ENCODE data around the gene RDH8.

RDH8 gene

GRCh38 chr19:9981406-9982260, 31.6 kb upstream of the RDH8 start:
- Histone ChIP-seq H3K4me3 (ENCODE audit: low read depth in 1 of 2, low read length in 2 of 2) (no peak overlapping the region), H3K27me3 (ENCODE audit: control insufficient read depth in 1 of 2, insufficient read depth in 2 of 2, low read length in 2 of 2) (no peaks in the 10 kb centered on the region), H3K36me3 (ENCODE audit: control insufficient read depth in 1 of 2, insufficient read depth in 2 of 2, low read length in 2 of 2) (peaks cover 4 to 6% of the 10 kb centered on the region in 2 donors), H3K9me3 (ENCODE audit: control insufficient read depth in 1 of 2, low read length in 2 of 2) (no peaks in the 10 kb centered on the region), H3K9ac (ENCODE audit: low read depth in 1 of 2, low read length in 2 of 2) (no peak overlapping the region), H3K4me1 (ENCODE audit: control insufficient read depth in 1 of 2, insufficient read depth in 2 of 2, low read length in 2 of 2) (no peaks in the 10 kb centered on the region), H3K27ac (ENCODE audit: low read depth, low read length) (no peak overlapping the region)

GRCh38 chr19:9986787-9987281, 26.4 kb upstream of the RDH8 start:
- no peaks in the 10 kb centered on the region for H3K36me3 ChIP-seq (ENCODE audit: control insufficient read depth in 1 of 2, insufficient read depth in 2 of 2, low read length in 2 of 2)
- H3K27ac ChIP-seq (ENCODE audit: low read depth, low read length) = no peak overlapping the region
- H3K4me1 ChIP-seq (ENCODE audit: control insufficient read depth in 1 of 2, insufficient read depth in 2 of 2, low read length in 2 of 2) = no peaks in the 10 kb centered on the region
- H3K27me3 ChIP-seq (ENCODE audit: control insufficient read depth in 1 of 2, insufficient read depth in 2 of 2, low read length in 2 of 2) = peaks cover 0 to 2% of the 10 kb centered on the region in 2 donors
- H3K9me3 ChIP-seq (ENCODE audit: control insufficient read depth in 1 of 2, low read length in 2 of 2) = no peaks in the 10 kb centered on the region
- H3K9ac ChIP-seq (ENCODE audit: low read depth in 1 of 2, low read length in 2 of 2) = no peak overlapping the region
- no peak overlapping the region for H3K4me3 ChIP-seq (ENCODE audit: low read depth in 1 of 2, low read length in 2 of 2)

GRCh38 chr19:9989504-9989903, 23.8 kb upstream of the RDH8 start:
- no peak overlapping the region for H3K9ac ChIP-seq (ENCODE audit: low read depth in 1 of 2, low read length in 2 of 2)
- H3K4me1 ChIP-seq (ENCODE audit: control insufficient read depth in 1 of 2, insufficient read depth in 2 of 2, low read length in 2 of 2) = no peaks in the 10 kb centered on the region
- H3K27me3 ChIP-seq (ENCODE audit: control insufficient read depth in 1 of 2, insufficient read depth in 2 of 2, low read length in 2 of 2) = peaks cover 0 to 2% of the 10 kb centered on the region in 2 donors
- no peaks in the 10 kb centered on the region for H3K9me3 ChIP-seq (ENCODE audit: control insufficient read depth in 1 of 2, low read length in 2 of 2)
- no peaks in the 10 kb centered on the region for H3K36me3 ChIP-seq (ENCODE audit: control insufficient read depth in 1 of 2, insufficient read depth in 2 of 2, low read length in 2 of 2)
- H3K27ac ChIP-seq (ENCODE audit: low read depth, low read length) = no peak overlapping the region
- no peak overlapping the region for H3K4me3 ChIP-seq (ENCODE audit: low read depth in 1 of 2, low read length in 2 of 2)

- no peaks in the 10 kb centered on the region for H3K4me1 ChIP-seq (ENCODE audit: control insufficient read depth in 1 of 2, insufficient read depth in 2 of 2, low read length in 2 of 2)
- H3K36me3 ChIP-seq (ENCODE audit: control insufficient read depth in 1 of 2, insufficient read depth in 2 of 2, low read length in 2 of 2) = no peaks in the 10 kb centered on the region
- H3K9ac ChIP-seq (ENCODE audit: low read depth in 1 of 2, low read length in 2 of 2) = no peak overlapping the region
- no peaks in the 10 kb centered on the region for H3K9me3 ChIP-seq (ENCODE audit: control insufficient read depth in 1 of 2, low read length in 2 of 2)
- no peak overlapping the region for H3K4me3 ChIP-seq (ENCODE audit: low read depth in 1 of 2, low read length in 2 of 2)
- peaks cover 0 to 2% of the 10 kb centered on the region in 2 donors for H3K27me3 ChIP-seq (ENCODE audit: control insufficient read depth in 1 of 2, insufficient read depth in 2 of 2, low read length in 2 of 2)
- H3K27ac ChIP-seq (ENCODE audit: low read depth, low read length) = no peak overlapping the region
Measured at GRCh38 chr19:9991425-9992191, 21.7 kb upstream of the RDH8 start.

- Histone ChIP-seq H3K9me3 (ENCODE audit: control insufficient read depth in 1 of 2, low read length in 2 of 2) (no peaks in the 10 kb centered on the region), H3K27me3 (ENCODE audit: control insufficient read depth in 1 of 2, insufficient read depth in 2 of 2, low read length in 2 of 2) (no peaks in the 10 kb centered on the region), H3K27ac (ENCODE audit: low read depth, low read length) (no peak overlapping the region)
Measured at GRCh38 chr19:9995084-9995483, 18.2 kb upstream of the RDH8 start.

GRCh38 chr19:9995999-9996398, 17.3 kb upstream of the RDH8 start:
- Histone ChIP-seq H3K4me1 (ENCODE audit: control insufficient read depth in 1 of 2, insufficient read depth in 2 of 2, low read length in 2 of 2) (no peaks in the 10 kb centered on the region), H3K9me3 (ENCODE audit: control insufficient read depth in 1 of 2, low read length in 2 of 2) (no peaks in the 10 kb centered on the region), H3K4me3 (ENCODE audit: low read depth in 1 of 2, low read length in 2 of 2) (no peak overlapping the region), H3K9ac (ENCODE audit: low read depth in 1 of 2, low read length in 2 of 2) (no peak overlapping the region), H3K27me3 (ENCODE audit: control insufficient read depth in 1 of 2, insufficient read depth in 2 of 2, low read length in 2 of 2) (no peaks in the 10 kb centered on the region), H3K27ac (ENCODE audit: low read depth, low read length) (no peak overlapping the region), H3K36me3 (ENCODE audit: control insufficient read depth in 1 of 2, insufficient read depth in 2 of 2, low read length in 2 of 2) (no peaks in the 10 kb centered on the region)

More at GRCh38 chr19:9995084-9995483, 18.2 kb upstream of the RDH8 start:
- H3K4me1 ChIP-seq (ENCODE audit: control insufficient read depth in 1 of 2, insufficient read depth in 2 of 2, low read length in 2 of 2) = no peaks in the 10 kb centered on the region
- H3K9ac ChIP-seq (ENCODE audit: low read depth in 1 of 2, low read length in 2 of 2) = no peak overlapping the region
- no peak overlapping the region for H3K4me3 ChIP-seq (ENCODE audit: low read depth in 1 of 2, low read length in 2 of 2)
- no peaks in the 10 kb centered on the region for H3K36me3 ChIP-seq (ENCODE audit: control insufficient read depth in 1 of 2, insufficient read depth in 2 of 2, low read length in 2 of 2)

- Histone ChIP-seq H3K4me3 (ENCODE audit: low read depth in 1 of 2, low read length in 2 of 2) (no peak overlapping the region), H3K36me3 (ENCODE audit: control insufficient read depth in 1 of 2, insufficient read depth in 2 of 2, low read length in 2 of 2) (no peaks in the 10 kb centered on the region)
Measured at GRCh38 chr19:9996541-9996940, 16.7 kb upstream of the RDH8 start.

GRCh38 chr19:10000171-10000826, 13.0 kb upstream of the RDH8 start:
- H3K4me1 ChIP-seq (ENCODE audit: control insufficient read depth in 1 of 2, insufficient read depth in 2 of 2, low read length in 2 of 2) = peaks cover 5 to 6% of the 10 kb centered on the region in 2 donors
- no peaks in the 10 kb centered on the region for H3K36me3 ChIP-seq (ENCODE audit: control insufficient read depth in 1 of 2, insufficient read depth in 2 of 2, low read length in 2 of 2)
- no peaks in the 10 kb centered on the region for H3K27me3 ChIP-seq (ENCODE audit: control insufficient read depth in 1 of 2, insufficient read depth in 2 of 2, low read length in 2 of 2)
- no peak overlapping the region for H3K9ac ChIP-seq (ENCODE audit: low read depth in 1 of 2, low read length in 2 of 2)
- H3K9me3 ChIP-seq (ENCODE audit: control insufficient read depth in 1 of 2, low read length in 2 of 2) = no peaks in the 10 kb centered on the region
- no peak overlapping the region for H3K4me3 ChIP-seq (ENCODE audit: low read depth in 1 of 2, low read length in 2 of 2)
- H3K27ac ChIP-seq (ENCODE audit: low read depth, low read length) = no peak overlapping the region

More at GRCh38 chr19:9996541-9996940, 16.7 kb upstream of the RDH8 start:
- Histone ChIP-seq H3K27ac (ENCODE audit: low read depth, low read length) (no peak overlapping the region), H3K9me3 (ENCODE audit: control insufficient read depth in 1 of 2, low read length in 2 of 2) (no peaks in the 10 kb centered on the region), H3K4me1 (ENCODE audit: control insufficient read depth in 1 of 2, insufficient read depth in 2 of 2, low read length in 2 of 2) (peaks cover under 1 to 2% of the 10 kb centered on the region in 2 donors), H3K27me3 (ENCODE audit: control insufficient read depth in 1 of 2, insufficient read depth in 2 of 2, low read length in 2 of 2) (no peaks in the 10 kb centered on the region), H3K9ac (ENCODE audit: low read depth in 1 of 2, low read length in 2 of 2) (no peak overlapping the region)

- Histone ChIP-seq H3K4me3 (ENCODE audit: low read depth in 1 of 2, low read length in 2 of 2) (no peak overlapping the region), H3K36me3 (ENCODE audit: control insufficient read depth in 1 of 2, insufficient read depth in 2 of 2, low read length in 2 of 2) (no peaks in the 10 kb centered on the region), H3K4me1 (ENCODE audit: control insufficient read depth in 1 of 2, insufficient read depth in 2 of 2, low read length in 2 of 2) (peaks cover 5 to 6% of the 10 kb centered on the region in 2 donors), H3K9ac (ENCODE audit: low read depth in 1 of 2, low read length in 2 of 2) (no peak overlapping the region), H3K27ac (ENCODE audit: low read depth, low read length) (no peak overlapping the region), H3K27me3 (ENCODE audit: control insufficient read depth in 1 of 2, insufficient read depth in 2 of 2, low read length in 2 of 2) (no peaks in the 10 kb centered on the region), H3K9me3 (ENCODE audit: control insufficient read depth in 1 of 2, low read length in 2 of 2) (no peaks in the 10 kb centered on the region)
Measured at GRCh38 chr19:10001899-10002298, 11.4 kb upstream of the RDH8 start.
